GM19372 (cell line): Measurements from ENCODE around the gene MLST8.
"Not testable (repeated sequence)": the region's sequence is repeated elsewhere in the genome, so short reads cannot be mapped to it uniquely, and the experiment has no call there.

ENCODE experiments used
- ATAC-seq: cut with Tn5 transposase; IDR thresholded peaks from one replicate; pipeline ENCODE4 v1.9.1; 2021; ENCODE audit warnings: mild to moderate bottlenecking, low read depth, moderate library complexity; ENCODE audit not compliant: unreplicated experiment

MLST8 gene

DNA sequence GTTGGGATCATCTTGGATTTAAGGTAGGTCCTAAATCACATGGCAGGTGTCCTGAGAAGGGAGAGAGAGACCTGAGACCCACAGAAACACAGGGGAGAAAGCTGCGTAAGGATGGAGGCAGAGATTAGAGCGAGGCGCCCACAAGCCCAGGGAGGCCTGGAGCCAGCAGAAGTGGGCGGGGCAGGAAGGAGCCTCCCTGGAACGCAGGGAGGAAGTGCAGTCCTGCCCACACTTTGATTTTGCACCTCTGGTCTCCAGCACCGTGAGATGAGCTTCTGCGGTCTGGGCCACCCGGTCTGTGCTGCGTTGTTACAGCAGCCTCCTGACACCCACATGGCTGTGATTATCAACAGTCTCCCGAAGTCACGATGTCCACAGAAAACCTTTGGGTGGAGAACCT lies 37.3 kb downstream of the MLST8 start:
- no peak for ATAC-seq

DNA sequence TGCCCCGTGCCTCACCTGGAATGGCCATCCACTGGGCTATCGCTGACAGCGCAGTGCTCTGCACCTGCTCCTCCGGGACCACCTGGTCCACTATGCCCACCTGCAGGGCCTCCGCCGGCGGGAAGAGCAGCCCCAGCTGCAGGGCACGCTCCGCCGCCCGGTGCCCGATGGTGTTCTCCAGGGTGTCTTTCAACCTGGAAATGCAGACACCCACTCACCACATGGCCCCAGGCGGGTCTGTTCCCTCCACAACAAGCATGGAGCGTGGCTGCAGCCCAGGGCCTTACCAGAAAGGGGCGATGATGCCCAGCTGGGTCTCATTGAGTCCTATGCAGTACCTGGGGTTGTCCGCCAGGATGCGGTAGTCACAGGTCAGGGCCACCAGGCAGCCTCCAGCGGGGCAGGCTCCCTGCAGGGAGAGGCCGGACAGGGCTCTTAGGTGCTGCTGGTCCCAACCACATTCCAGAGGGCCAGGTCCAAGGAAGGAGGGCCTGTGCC lies 37.8 kb downstream of the MLST8 start:
- no peak for ATAC-seq

DNA sequence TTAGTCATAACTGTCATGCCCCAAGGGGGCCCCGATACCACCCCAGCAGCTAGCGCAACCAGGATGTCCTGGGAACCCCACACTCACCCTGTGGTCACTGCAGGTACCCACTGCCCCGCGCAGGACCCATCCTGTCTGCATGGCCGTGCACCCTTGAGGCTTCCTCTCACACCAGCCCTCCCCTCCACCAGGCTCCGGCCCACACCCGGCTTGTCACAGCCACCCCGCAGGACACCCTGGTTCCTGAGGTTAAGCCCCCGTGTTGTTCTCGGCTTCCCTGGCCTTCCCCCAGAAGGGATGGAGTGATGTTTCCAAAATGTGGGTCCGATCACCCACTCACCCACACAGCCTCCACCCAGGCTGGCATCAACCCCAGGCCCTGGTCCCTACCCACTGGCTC lies 38.5 kb downstream of the MLST8 start:
- ATAC-seq = no peak

DNA sequence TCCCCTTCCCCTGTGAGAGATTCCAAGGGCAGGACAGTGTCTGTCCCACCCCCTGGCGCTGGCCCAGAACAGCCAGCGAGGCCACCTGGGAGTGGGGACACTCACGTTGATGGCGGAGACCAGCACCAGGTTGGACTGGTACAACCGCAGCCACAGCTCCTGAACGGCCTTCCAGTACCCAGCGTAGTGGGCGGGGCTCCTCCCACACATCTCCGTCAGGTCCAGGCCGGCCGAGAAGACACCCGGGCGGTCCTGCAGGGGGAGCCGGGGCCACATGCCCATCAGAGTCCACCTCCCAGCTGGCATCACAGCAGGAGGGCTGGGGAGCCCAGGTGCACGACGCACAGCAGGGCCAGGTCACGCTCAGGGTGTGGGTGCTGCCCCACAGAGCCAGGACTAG lies 39.0 kb downstream of the MLST8 start:
- no peak for ATAC-seq

DNA sequence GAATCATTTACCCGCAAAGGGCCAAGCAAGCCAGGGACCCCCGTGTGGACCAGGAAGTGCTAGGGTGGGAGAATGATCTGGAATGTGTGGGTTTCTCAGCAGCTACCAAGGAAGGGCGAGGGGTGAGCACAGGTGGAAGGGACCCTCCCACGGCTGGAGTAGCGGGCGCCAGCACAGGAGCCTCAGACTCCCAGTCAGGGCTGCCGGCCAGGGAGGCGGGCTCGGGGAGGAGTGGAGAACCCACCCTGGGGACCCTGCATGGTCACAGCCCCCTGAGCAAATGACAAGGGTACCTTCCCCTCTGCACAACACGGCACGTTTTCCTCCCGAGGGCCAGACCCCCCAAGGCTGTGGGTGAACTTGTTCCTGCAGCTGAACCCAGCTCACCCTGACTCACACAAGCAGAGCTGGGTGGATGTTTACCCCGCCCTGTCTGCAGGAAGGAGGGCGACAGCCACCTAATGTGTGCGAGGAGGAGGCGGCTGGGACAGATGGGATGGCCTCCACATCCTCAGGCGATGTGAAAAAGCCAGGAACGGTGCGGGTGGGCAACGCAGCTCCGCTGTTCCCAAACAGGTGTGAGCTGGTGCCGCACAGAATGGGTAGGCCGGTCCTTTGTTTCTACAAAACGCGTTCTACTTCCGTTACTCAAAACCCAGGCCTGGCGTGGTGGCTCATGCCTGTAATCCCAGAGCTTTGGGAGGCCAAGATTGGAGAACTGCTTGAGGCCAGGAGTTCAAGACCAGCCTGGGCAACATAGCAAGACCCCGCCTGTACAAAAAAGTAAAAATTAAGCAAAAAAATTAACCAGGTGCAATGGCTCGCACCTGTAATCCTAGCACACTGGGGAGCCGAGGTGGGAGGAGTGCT lies 39.9 kb downstream of the MLST8 start:
- ATAC-seq = no peak

DNA sequence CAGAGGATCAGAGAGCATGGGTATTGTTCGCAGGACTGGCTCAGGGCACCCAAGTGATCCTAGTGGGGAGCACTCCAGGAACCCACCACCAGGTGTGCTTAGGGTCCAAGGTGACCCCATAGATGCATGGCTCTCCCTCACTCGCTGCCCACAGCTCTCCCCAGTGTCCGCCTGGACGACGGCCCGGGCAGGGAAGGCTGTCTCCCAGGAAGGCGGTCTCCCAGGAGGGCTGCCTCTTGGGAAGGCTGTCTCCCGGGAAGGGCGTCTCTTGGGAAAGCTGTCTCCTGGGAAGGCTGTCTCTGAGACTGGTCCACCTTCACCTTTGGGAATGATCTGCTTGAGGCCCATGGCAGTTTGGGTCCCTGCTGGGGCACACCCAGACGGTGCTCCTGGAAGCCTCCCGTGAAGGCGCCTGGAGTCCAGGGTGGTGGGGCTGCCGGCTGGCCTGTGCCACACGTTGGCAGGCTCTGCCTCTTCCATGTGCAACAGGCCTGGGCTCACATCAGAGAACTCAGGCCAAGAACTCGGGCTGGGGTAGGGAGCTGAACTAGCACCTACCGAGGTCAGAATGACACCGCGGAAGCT lies 41.1 kb downstream of the MLST8 start:
- ATAC-seq = no peak

DNA sequence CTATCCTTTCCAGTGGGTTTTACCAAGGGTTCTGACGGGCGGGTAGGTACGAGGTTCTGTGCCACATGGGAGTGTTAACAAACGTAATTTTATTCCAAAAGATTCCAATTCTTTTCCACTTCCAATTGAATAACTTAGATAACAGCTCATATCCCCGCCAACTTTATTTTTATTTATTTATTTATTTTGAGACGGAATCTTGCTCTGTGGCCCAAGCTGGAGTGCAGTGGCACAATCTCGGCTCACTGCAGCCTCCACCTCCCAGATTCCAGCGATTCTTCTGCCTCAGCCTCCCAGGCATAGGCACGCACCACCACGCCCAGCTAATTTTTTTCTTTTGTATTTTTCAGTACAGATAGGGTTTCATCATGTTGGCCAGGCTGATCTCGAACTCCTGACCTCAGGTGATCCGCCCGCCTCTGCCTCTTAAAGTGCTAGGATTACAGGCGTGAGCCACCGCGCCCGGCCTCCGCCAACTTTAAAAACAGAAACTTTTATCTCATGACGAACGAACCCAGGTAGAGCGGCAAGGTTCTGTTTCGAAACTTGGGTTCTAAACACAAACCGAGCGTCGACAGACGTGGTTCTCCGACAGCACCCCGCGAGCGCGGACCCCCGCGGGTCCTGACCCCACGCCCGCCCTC lies 45.5 kb downstream of the MLST8 start:
- ATAC-seq = no peak

DNA sequence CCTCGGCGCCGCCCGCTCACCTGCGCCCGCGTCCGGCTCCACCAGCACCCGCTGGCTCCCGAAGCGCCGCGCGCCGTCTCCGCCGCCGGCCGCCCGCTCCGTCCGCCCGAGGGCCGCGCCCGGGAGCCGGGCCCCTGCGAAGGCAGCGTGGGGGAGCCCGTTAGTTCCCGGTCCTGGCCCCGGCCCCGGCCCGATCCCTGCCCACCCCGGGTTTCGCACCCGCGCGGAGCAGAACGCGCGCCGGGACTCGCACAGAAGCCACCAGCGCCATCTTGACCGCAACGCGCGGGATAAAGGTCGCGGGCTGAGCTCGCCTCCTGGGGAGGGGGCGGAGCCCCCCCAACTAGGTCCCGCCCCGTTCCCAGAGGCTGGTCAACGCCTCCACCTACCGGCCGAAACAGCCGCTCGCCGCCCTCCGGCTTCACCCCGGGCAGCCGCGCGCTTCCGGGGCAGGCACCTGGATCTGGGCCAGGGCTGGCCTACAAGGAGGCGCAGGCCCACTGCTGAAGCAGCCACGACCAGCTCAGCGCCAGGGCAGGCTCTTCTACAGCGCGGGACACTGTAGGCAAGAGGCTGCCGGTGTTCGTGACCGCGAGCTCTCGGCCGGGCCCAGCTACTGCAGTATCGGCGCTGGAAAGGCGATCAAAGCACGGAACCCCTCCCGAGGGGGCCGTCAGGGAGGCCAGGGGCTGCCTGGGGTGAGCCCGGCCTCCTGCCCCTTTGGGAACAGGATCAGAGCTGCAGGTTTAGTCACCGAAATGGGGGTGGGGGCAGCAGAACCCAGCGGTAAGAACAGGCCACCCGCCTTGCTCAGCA lies 46.2 kb downstream of the MLST8 start, which contains the start of gene ECI1:
Gene ECI1, minus strand, starts transcription at position 292 of the 816 bp plus-strand sequence. Its CDS starts 21 bp downstream, at position 271.
- peak; percentile 94 for ATAC-seq

DNA sequence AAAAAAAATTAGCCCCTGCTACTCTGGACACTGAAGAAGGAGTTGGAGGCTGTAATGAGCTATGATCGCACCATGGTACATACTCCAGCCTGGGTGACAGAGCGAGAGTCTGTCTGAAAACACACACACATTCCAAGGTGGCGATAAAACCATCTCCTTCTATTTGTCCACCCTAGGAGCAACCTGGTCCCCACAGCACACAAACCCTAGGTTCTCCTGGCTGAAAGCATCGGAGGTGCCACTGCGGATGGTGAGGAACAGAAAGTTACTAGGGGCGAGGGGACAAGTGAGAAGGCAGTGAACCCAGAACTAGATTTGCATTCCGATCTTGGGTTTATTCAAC lies 47.5 kb downstream of the MLST8 start:
- ATAC-seq = no peak

DNA sequence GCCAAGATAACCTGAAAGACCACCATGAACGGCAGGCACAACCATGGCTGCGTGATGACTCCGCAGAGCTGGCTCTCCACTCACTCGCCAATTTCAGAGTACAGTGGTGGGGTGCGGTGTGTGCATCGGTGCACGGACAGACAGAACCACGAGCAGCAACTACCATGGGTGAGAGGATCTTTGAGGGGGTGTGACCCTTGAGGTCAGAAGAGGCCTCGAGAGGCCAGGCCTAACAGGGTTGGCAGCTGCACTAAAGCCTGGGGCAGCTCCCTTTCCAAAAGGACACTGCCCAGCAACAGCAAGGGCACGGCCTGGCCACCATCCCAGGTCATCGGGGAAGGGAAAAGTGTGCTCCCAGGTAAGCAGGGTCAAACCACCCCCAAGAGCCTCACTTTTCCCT lies 48.0 kb downstream of the MLST8 start:
- ATAC-seq = no peak

DNA sequence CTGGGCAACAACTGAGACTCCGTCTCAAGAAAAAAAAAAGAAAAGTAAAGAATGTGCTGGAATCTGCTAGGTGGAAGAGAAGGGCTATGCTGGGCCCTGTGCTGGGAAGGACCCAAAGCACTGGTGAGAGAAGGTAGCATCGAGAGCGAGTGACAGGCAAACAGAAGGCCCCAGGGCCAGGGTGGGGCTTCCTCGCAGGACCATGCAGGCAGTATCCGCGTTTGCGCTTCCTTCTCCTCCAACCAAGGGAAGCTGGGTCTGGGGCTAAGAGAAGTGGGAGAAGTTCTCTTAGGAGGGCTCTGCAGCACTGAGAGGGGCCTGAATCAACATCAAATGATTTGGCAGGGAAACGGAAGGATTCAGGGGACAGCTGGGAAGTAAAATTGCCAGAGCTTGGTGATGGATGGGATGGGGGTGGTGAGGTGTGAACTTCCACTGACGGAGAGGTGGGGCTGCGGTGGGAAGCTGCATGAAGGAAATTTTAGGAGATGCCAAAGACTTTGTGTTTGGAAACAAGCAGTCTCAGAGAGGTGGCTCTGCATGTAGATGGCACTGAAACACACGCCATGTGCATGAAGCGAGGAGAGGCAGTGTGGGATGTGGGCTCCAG lies 51.4 kb downstream of the MLST8 start:
- no peak for ATAC-seq

DNA sequence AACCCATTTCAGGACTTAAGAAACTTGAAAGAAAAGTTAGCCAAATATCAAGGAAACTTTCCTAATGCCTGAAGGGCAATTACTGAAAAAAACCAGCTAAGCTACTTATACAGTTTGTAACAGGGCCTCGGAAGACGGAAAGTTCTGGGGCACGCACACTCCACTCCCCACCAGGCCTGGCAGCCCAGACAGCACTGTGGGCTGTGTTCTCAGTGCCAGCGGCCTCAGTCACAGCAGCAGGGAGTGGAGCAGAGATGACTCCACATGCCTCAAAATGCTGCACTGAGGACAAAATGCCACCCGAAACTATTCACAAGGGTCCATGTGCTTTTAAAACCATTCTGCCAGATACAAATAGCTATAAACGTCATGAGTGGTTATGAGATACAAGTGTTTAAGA lies 52.5 kb downstream of the MLST8 start:
- no peak for ATAC-seq

DNA sequence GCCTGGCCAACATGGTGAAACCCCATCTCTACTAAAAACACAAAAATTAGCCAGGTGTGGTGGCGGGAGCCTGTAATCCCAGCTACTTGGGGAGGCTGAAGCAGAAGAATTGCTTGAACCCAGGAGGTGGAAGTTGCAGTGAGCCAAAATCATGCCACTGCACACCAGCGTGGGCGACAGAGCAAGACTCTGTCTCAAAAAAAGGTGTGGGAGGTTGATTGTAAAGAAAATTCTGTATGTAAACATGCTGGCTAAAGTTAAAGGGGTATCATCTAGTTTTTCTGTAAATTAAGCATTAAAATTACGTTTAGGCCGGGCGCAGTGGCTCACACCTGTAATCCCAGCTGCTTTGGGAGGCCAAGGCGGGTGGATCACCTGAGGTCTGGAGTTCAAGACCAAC lies 53.3 kb downstream of the MLST8 start:
- not testable (repeated sequence) for ATAC-seq
